PC-9 (cell line): ENCODE results near the gene ARHGEF7.

ENCODE experiments used
- CTCF ChIP-seq: fragments of 200-600 bp; sonication (generic); conservative IDR thresholded peaks from 2 replicates; pipeline ENCODE4 v1.6.1; 2017; ENCODE audit warnings: mixed run types, antibody characterized with exemption, mild to moderate bottlenecking, moderate library complexity
- EZH2 ChIP-seq: fragments of 200-600 bp; sonication (generic); IDR thresholded peaks from 2 replicates; pipeline ENCODE4 v1.8.0; 2017; ENCODE audit warnings: antibody characterized with exemption, low read depth

GRCh38 chr13:111241862-111242261 lies 126.8 kb downstream of the ARHGEF7 start:
- TF ChIP-seq CTCF (no peak), EZH2 (no peak)
